ENCODE measurements around the gene POC5. TPM values are rescaled to one million over a fixed set of nuclear protein-coding genes. Genes with fewer than 3 reads are reported as not detected.

The POC5 gene
- total and polyA plus RNA-seq, 2 of the 13 experiments (the other 11 are each of a cell fraction or from before 2014, with no cell fraction given) = 6.9 to 9.3 TPM

- POLR2A ChIA-PET = no interaction called here
- no peak for TF ChIP-seq HNRNPL (IDR thresholded peaks at IDR 0.05; ENCODE audit: low read depth, low read length)
- 0 out of 2 replicates have a peak, but pooled peaks have one; percentile 33 for TF ChIP-seq ZNF292 (CRISPR knock-in tag; IDR thresholded peaks at IDR 0.05; ENCODE audit: borderline replicate concordance, low read depth)
- TF ChIP-seq, protein P1, sequence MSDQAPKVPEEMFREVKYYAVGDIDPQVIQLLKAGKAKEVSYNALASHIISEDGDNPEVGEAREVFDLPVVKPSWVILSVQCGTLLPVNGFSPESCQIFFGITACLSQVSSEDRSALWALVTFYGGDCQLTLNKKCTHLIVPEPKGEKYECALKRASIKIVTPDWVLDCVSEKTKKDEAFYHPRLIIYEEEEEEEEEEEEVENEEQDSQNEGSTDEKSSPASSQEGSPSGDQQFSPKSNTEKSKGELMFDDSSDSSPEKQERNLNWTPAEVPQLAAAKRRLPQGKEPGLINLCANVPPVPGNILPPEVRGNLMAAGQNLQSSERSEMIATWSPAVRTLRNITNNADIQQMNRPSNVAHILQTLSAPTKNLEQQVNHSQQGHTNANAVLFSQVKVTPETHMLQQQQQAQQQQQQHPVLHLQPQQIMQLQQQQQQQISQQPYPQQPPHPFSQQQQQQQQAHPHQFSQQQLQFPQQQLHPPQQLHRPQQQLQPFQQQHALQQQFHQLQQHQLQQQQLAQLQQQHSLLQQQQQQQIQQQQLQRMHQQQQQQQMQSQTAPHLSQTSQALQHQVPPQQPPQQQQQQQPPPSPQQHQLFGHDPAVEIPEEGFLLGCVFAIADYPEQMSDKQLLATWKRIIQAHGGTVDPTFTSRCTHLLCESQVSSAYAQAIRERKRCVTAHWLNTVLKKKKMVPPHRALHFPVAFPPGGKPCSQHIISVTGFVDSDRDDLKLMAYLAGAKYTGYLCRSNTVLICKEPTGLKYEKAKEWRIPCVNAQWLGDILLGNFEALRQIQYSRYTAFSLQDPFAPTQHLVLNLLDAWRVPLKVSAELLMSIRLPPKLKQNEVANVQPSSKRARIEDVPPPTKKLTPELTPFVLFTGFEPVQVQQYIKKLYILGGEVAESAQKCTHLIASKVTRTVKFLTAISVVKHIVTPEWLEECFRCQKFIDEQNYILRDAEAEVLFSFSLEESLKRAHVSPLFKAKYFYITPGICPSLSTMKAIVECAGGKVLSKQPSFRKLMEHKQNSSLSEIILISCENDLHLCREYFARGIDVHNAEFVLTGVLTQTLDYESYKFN (CRISPR knock-in tag; conservative IDR thresholded peaks at IDR 0.05) = 0 out of 2 replicates have a peak, but pooled peaks have one; percentile 20
- 0 out of 2 replicates have a peak, but pooled peaks have one; percentile 36 for TF ChIP-seq CEBPG (CRISPR knock-in tag; IDR thresholded peaks at IDR 0.05)
- no peak for TF ChIP-seq ATM (IDR thresholded peaks at IDR 0.05; ENCODE audit: borderline replicate concordance)
- no peak for TF ChIP-seq GATAD1 (CRISPR knock-in tag; IDR thresholded peaks at IDR 0.05)
- TF ChIP-seq CEBPB (IDR thresholded peaks at IDR 0.05; ENCODE audit: borderline replicate concordance, low read depth, low read length) = peak; percentile 29
- TF ChIP-seq ZNF720 (CRISPR knock-in tag; IDR thresholded peaks at IDR 0.05) = no peak
- TF ChIP-seq ZNF644 (CRISPR knock-in tag; IDR thresholded peaks at IDR 0.05; ENCODE audit: low read depth) = 0 out of 2 replicates have a peak, but pooled peaks have one; percentile 12
- peak; percentile 72 for TF ChIP-seq HNF4A (CRISPR knock-in tag; IDR thresholded peaks at IDR 0.05)
- no peak for TF ChIP-seq MTERF4 (CRISPR knock-in tag; IDR thresholded peaks at IDR 0.05)
- H4K20me1 ChIP-seq (ENCODE audit: insufficient read depth, low read length) = no peaks in the 10 kb centered on the region
- WGBS (ENCODE audit: low lambda C conversion rate) = 0% methylated on average over 2 of the region's 2 CpGs
- DNase-seq (ENCODE audit: low spot score) (peak; percentile 38), ATAC-seq (peak; percentile 81), FAIRE-seq (peak; percentile 61)
- intact Hi-C loops (cut with micrococcal nuclease; ENCODE audit: unreplicated experiment) = no loop called here
- H3K4me1 ChIP-seq (ENCODE audit: insufficient read depth, low read length) = peaks cover 9% of the 10 kb centered on the region
- BruUV-seq (replicated peaks) = no TSS peak
- H3K79me2 ChIP-seq (ENCODE audit: insufficient read depth, low read length) = no peaks in the 10 kb centered on the region
- peak overlapping the region in 1 of 3 experiments; percentile 18; a peak in 2 of 6 replicates for H3K4me3 ChIP-seq (replicated peaks in 1 of 3; ENCODE audit: insufficient read depth in 1 of 3, low read depth in 2 of 3, low read length in 3 of 3)
- H3K36me3 ChIP-seq (replicated peaks in 1 of 2; ENCODE audit: control insufficient read depth in 1 of 2, insufficient read depth in 2 of 2, low read length in 2 of 2) = no peaks in the 10 kb centered on the region
- H2AFZ ChIP-seq (ENCODE audit: low read length) = no peak overlapping the region
- peaks cover 2 to 3% of the 10 kb centered on the region in 2 experiments; a peak in 2 of 5 replicates for H3K27me3 ChIP-seq (ENCODE audit: control insufficient read depth in 1 of 2, insufficient read depth in 2 of 2, low read length in 2 of 2)
- in situ Hi-C loops (cut with HindIII; ENCODE audit: extremely low pct_ligation_motif_present, low pct_unique_long_range_greater_than_20kb) = no loop called here
- no peak overlapping the region for H3K9ac ChIP-seq (ENCODE audit: insufficient read depth, low read depth, low read length)
- CTCF ChIA-PET (ENCODE audit: low intra/inter-chr PET ratio, low total read pairs) = no interaction called here
- H3K4me2 ChIP-seq (ENCODE audit: low read depth, low read length) = peak overlapping the region; percentile 58
- H3K27ac ChIP-seq (ENCODE audit: extremely low read length, insufficient read depth, low read length) = no peak overlapping the region
- H3K9me3 ChIP-seq (ENCODE audit: low read length) = no peaks in the 10 kb centered on the region
Measured at GRCh38 chr5:75648712-75649111, 68.5 kb downstream of the POC5 start.
